Tibial nerve (tissue), 4 donors: ENCODE data around the gene KCNK3. TPM values are rescaled to one million over a fixed set of nuclear protein-coding genes. Genes with fewer than 3 reads are reported as not detected.

ENCODE experiments used
- DNase-seq, 2 donors: peaks; one replicate each; pipeline ENCODE4 v3.0.0-alpha.2; 2019; ENCODE audit warnings: low spot score in 2 of 2
- H3K27ac ChIP-seq, 4 donors: fragments of 200-600 bp; sonication (generic) in 3 of 4; one replicate each; pipeline ENCODE4 v1.5.1; 2017 to 2019; ENCODE audit warnings: mild to moderate bottlenecking in 1 of 4
- H3K27me3 ChIP-seq, 2 donors: fragments of 200-600 bp; sonication (generic) in 1 of 2; one replicate each; pipeline versions ENCODE4 v1.5.1 to v1.6.0; 2017 to 2019
- H3K36me3 ChIP-seq, 3 donors: fragments of 200-600 bp; sonication (generic); one replicate each; pipeline ENCODE4 v1.5.1; 2018 to 2019
- H3K4me1 ChIP-seq, 4 donors: fragments of 200-600 bp; sonication (generic) in 3 of 4; one replicate each; pipeline ENCODE4 v1.5.1; 2017 to 2019
- H3K4me3 ChIP-seq, 4 donors: fragments of 200-600 bp; sonication (generic) in 3 of 4; one replicate each; pipeline ENCODE4 v1.5.1; 2017 to 2019; ENCODE audit warnings: mild to moderate bottlenecking in 1 of 4, moderate library complexity in 1 of 4
- H3K9me3 ChIP-seq, 4 donors: fragments of 200-600 bp; sonication (generic) in 3 of 4; one replicate each; pipeline ENCODE4 v1.5.1; 2017 to 2019
- EP300 ChIP-seq, 2 donors: sonication (generic); formaldehyde crosslinking; IDR thresholded peaks; one replicate each; pipeline ENCODE4 v1.6.1; 2017; ENCODE audit warnings: antibody characterized with exemption in 2 of 2, mild to moderate bottlenecking in 1 of 2
- POLR2A ChIP-seq, 2 donors: fragments of 450-650 bp; IDR thresholded peaks; one replicate each; pipeline ENCODE4 v1.6.1; 2017; ENCODE audit warnings: antibody characterized with exemption in 2 of 2, mild to moderate bottlenecking in 2 of 2, moderate library complexity in 2 of 2
- WGBS, 2 donors: methylation state at CpG; one replicate each; pipeline ENCODE4 v1.1.5; 2018; 5-methylcytosine and 5-hydroxymethylcytosine counted together
- total RNA-seq, 4 donors: library from RNA; depleted of rRNA; stranded (reverse); fragments of >200 nt; gene quantifications; one replicate each; pipeline ENCODE4 v1.1.0, GENCODE V29; 2016
- TF ChIP-seq, protein P1 (sequence below), 5 experiments: fragments of 200-600 bp in 3 of 5; fragments of 450-650 bp in 2 of 5; sonication (generic) in 3 of 5; IDR thresholded peaks; one replicate each; pipeline ENCODE4 v1.5.1; 2016 to 2019; ENCODE audit warnings: antibody characterized with exemption in 5 of 5, mild to moderate bottlenecking in 3 of 5, moderate library complexity in 2 of 5

Gene KCNK3
- total RNA-seq, 4 donors from 2014 or later = 0.84 to 6.9 (median 1.7) TPM

DNA sequence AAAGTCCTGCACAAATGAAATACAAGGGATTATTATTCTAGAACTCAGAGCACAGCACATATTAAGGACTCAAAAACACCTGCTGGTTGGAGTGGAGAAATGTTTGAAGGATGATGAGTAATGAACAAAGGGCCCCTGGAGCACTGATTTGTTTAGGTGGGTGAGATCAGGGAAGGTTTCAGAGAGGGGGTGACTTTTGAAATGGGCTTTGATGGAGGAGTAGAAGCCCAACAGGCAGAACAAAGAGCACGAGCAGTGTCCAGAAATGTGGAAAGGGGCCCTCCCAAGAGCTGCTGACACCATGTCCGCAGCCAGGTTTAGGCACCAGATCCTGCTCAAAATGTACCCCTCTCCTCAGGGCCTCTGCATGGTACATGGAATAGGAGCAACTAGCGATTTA is 23.8 kb downstream of the KCNK3 start:
- Histone ChIP-seq H3K4me1 (peaks cover 0 to 17% (median 15%) of the 10 kb centered on the region in 4 donors), H3K27me3 (no peaks in the 10 kb centered on the region), H3K4me3 (no peak overlapping the region), H3K36me3 (no peaks in the 10 kb centered on the region), H3K27ac (no peak overlapping the region), H3K9me3 (no peaks in the 10 kb centered on the region)
- DNase-seq = no peak
- 91 to 94% methylated on average over 3 of the region's 3 CpGs for WGBS, 2 donors
- no peak for TF ChIP-seq EP300 (IDR thresholded peaks at IDR 0.05)
- no peak for TF ChIP-seq POLR2A (IDR thresholded peaks at IDR 0.05)
- TF ChIP-seq, protein P1, sequence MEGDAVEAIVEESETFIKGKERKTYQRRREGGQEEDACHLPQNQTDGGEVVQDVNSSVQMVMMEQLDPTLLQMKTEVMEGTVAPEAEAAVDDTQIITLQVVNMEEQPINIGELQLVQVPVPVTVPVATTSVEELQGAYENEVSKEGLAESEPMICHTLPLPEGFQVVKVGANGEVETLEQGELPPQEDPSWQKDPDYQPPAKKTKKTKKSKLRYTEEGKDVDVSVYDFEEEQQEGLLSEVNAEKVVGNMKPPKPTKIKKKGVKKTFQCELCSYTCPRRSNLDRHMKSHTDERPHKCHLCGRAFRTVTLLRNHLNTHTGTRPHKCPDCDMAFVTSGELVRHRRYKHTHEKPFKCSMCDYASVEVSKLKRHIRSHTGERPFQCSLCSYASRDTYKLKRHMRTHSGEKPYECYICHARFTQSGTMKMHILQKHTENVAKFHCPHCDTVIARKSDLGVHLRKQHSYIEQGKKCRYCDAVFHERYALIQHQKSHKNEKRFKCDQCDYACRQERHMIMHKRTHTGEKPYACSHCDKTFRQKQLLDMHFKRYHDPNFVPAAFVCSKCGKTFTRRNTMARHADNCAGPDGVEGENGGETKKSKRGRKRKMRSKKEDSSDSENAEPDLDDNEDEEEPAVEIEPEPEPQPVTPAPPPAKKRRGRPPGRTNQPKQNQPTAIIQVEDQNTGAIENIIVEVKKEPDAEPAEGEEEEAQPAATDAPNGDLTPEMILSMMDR (IDR thresholded peaks at IDR 0.05) = no peak

DNA sequence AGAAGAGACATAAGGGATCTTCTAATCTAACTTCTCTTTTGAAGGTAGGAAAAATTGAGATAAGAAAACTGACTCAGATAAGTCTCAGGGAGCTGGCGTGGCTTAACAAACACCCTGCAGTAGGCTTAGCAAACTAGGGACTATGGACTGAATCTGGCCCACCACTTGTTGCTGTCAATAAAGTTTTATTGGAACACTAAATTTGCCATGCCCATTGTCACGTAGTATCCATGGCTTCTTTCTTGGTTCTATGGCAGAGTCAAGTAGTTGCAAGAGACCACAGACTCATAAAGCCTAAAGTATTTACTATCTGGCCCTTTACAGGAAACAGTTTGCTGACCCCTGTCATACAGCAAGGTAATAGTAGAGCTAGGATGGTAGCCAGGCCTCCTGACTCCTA is 24.2 kb downstream of the KCNK3 start:
- Histone ChIP-seq H3K36me3 (no peaks in the 10 kb centered on the region), H3K9me3 (no peaks in the 10 kb centered on the region), H3K27ac (no peak overlapping the region), H3K4me1 (peaks cover 0 to 19% (median 17%) of the 10 kb centered on the region in 4 donors), H3K4me3 (no peak overlapping the region), H3K27me3 (no peaks in the 10 kb centered on the region)
- TF ChIP-seq, protein P1 (IDR thresholded peaks at IDR 0.05) = no peak
- TF ChIP-seq EP300 (IDR thresholded peaks at IDR 0.05) = no peak
- no peak for TF ChIP-seq POLR2A (IDR thresholded peaks at IDR 0.05)
- no peak for DNase-seq
- WGBS, 2 donors = 94 to 100% methylated on average over 2 of the region's 2 CpGs

DNA sequence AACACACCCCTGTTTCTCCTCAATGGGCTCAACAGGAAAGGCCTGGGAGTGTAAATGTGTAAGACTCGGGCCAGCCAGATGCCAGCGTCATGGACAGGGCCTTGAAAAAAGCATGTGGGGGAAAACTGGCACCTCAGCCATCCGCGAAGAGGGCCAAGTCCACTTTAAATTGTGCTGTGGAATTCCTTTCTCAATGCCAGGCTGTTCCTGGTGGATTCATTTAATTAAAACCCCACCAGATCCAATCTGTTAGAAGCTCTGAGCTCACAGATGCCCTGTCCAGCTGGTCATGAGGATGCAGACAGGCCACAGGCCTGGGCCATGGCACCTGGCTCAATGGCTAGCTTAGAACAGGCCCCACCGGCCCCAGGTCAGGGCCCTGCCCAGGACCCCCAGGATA is 24.8 kb downstream of the KCNK3 start:
- Histone ChIP-seq H3K36me3 (no peaks in the 10 kb centered on the region), H3K27me3 (no peaks in the 10 kb centered on the region), H3K27ac (no peak overlapping the region), H3K4me3 (no peak overlapping the region), H3K4me1 (peaks cover 0 to 19% (median 17%) of the 10 kb centered on the region in 4 donors), H3K9me3 (no peaks in the 10 kb centered on the region)
- TF ChIP-seq, protein P1 (IDR thresholded peaks at IDR 0.05) = no peak
- 73 to 100% methylated on average over 5 of the region's 5 CpGs for WGBS, 2 donors
- DNase-seq = no peak

DNA sequence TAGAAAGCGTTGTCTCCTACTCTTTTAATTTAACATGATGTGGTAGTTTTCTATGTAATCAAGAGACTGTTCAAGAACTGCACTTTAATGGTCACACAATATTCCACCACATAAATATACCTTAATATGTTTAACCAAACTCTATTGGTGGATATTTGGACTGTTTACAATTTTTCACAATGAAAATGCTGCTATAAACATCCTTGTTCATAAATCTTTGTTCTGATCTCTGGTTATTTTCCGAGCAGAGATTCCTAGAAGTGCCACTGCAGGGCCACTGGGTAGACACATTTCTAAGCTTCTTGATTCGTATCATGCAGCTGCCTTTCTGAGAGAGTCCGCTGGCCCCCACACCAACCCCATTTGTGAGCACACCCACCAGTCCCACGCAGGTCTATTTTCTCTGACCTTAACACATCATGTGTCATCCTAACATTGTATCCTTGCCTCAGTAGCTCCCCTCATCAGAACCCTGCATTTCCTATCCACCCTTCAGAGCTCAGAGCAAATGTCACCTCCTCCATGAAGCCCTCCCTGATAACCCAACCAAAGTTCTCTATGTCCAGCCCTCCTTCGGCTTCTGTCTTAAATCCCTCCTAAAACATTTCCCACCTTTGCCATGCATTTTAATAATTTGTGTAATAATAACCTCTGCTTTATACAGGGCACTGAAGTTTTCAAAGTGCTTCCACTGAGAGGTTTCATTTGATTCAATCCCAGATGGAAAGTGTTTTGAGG is 26.6 kb downstream of the KCNK3 start:
- H3K27ac ChIP-seq = no peak overlapping the region
- no peaks in the 10 kb centered on the region for H3K36me3 ChIP-seq
- DNase-seq = no peak
- WGBS, 2 donors = 64 to 84% methylated on average over 6 of the region's 6 CpGs
- peaks cover 0 to 32% (median 27%) of the 10 kb centered on the region in 4 donors for H3K4me1 ChIP-seq
- H3K9me3 ChIP-seq = no peaks in the 10 kb centered on the region
- no peak overlapping the region for H3K4me3 ChIP-seq
- H3K27me3 ChIP-seq = no peaks in the 10 kb centered on the region
- TF ChIP-seq, protein P1 (IDR thresholded peaks at IDR 0.05) = no peak
- TF ChIP-seq EP300 (IDR thresholded peaks at IDR 0.05) (no peak), POLR2A (IDR thresholded peaks at IDR 0.05) (no peak)

DNA sequence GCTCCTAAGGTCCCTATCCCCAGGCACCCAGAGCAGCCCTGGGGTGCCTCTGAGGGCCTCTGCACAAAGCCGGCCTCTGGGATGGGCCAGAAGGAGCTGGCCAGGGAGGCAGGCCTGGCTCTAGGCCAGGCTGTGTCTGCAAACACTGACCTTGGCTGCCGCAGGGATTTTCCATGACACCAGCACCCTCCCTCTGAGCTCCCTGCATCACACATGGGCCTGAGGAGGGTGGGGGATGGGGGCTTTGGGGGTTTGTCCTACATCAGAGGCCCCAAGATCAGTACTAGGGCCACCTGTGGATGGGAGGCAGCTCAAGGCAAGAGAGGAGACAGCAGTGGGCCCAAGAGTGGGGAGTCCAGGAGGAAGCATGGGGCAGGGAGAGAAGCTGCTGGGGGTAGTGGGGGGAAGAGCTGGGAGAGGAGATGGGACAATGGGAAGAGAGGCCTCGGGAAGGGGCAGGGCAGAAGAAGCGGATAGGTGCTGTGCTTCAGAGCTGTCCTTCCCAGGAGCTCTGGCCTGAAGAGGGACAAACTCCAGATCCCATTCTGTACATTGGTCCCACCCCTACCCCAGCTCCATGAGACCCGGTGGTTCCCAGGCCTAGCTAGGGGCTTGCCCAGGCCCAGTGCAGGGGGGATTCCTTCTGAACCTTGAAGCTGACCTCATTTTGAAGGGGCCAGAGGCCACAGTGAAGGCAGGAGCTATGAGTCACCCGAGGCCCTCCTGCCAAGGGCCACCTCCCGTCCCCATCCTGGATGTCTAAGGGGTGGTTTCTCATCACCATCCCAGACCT is 28.0 kb downstream of the KCNK3 start:
- H3K27me3 ChIP-seq = no peaks in the 10 kb centered on the region
- no peaks in the 10 kb centered on the region for H3K36me3 ChIP-seq
- DNase-seq = peak; percentile 37 to 59
- 48 to 56% methylated on average over 7 of the region's 7 CpGs for WGBS, 2 donors
- peak; percentile 62 to 65 for TF ChIP-seq EP300 (IDR thresholded peaks at IDR 0.05)
- TF ChIP-seq POLR2A (IDR thresholded peaks at IDR 0.05) = no peak
- TF ChIP-seq, protein P1 (IDR thresholded peaks at IDR 0.05) = no peak
- H3K27ac ChIP-seq = peak overlapping the region; percentile 1 to 68 (median 32)
- H3K4me3 ChIP-seq = no peak overlapping the region
- H3K9me3 ChIP-seq = no peaks in the 10 kb centered on the region
- H3K4me1 ChIP-seq = peaks cover 0 to 45% (median 31%) of the 10 kb centered on the region in 4 donors
